Ammon's horn (tissue), 1 donor: ENCODE data around the gene GPR146.
A peak's percentile ranks its signal among the peaks of the same experiment; 100 is the strongest.

ENCODE experiments used
- DNase-seq: peaks from one replicate; pipeline ENCODE4 v3.0.0-alpha.2; 2016; ENCODE audit warnings: low spot score

GPR146 gene

DNA sequence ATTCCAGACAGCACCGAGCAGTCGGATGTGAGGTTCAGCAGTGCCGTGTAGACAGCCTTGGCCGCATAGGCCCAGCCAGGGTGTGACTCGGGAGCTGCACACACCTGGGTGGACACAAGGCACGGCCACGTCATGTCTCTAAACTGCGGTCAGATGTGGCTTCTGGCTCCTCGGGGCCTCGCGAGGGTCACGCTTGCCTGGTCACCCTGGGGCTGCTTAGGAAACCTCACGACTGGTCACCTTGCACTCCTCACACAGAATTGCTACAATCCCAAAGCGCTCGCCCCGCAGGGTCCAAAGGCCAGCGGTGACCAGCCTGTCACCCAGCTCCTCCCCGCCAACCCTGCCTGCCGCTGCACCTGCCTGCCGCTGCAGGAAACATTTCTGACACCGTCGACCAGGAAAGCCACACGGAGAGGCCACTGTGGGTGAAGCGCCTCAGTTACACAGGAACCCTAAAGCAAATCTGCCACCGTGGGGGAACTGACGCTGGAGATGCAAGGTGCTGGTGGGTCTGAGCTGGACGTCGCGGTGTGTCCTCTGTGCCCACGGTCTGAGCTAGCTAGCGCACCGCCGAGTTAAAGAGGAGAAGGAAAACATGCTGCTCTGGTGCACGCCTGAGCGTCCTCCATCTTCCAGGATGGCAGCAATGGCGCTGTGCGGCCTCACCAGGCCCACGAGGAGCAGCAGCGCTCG, 48.6 kb downstream of the GPR146 start:
- no peak for DNase-seq

GRCh38 chr7:1093502-1093843, 49.1 kb downstream of the GPR146 start:
- DNase-seq: no peak

- no peak for DNase-seq
These were observed 49.7 kb downstream of the GPR146 start for GRCh38 chr7:1093916-1094508.

GRCh38 chr7:1094870-1095269, 50.5 kb downstream of the GPR146 start:
- DNase-seq: no peak

DNA sequence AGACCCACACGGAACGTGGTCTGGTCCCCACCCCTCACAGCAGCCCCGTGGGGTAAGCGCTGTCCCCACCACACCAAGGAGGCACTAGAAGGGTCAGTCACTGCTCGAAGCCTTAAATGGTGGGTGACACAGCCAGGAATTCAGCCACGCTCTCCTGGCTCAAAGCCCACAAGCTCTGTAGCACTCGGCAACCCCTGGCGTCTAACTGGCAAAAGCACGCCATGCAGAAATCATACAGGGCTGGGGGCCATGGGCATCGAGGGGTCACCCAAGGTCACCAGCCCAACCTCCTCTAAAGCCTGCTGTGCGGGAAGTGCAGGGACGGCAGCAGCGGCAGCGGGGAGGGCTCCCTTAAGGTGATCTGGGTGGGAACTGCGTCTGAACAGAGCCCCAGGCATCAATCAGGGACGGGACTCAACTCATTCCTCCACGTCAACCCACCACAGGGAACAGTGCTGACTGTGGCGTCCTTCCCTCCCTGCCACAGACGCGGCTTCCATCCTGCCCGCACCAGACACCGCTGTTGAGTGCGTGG, 51.3 kb downstream of the GPR146 start:
- DNase-seq: no peak

- no peak for DNase-seq
These were observed 52.1 kb downstream of the GPR146 start for GRCh38 chr7:1096156-1097119.

GRCh38 chr7:1097120-1097504, 52.8 kb downstream of the GPR146 start:
- no peak for DNase-seq

GRCh38 chr7:1098243-1099153, 54.2 kb downstream of the GPR146 start:
- no peak for DNase-seq

- no peak for DNase-seq
These were observed 54.8 kb downstream of the GPR146 start for GRCh38 chr7:1099154-1099542.

GRCh38 chr7:1099637-1100036, 55.3 kb downstream of the GPR146 start:
- DNase-seq: no peak

- no peak for DNase-seq
These were observed 56.0 kb downstream of the GPR146 start for GRCh38 chr7:1100386-1100785.

DNA sequence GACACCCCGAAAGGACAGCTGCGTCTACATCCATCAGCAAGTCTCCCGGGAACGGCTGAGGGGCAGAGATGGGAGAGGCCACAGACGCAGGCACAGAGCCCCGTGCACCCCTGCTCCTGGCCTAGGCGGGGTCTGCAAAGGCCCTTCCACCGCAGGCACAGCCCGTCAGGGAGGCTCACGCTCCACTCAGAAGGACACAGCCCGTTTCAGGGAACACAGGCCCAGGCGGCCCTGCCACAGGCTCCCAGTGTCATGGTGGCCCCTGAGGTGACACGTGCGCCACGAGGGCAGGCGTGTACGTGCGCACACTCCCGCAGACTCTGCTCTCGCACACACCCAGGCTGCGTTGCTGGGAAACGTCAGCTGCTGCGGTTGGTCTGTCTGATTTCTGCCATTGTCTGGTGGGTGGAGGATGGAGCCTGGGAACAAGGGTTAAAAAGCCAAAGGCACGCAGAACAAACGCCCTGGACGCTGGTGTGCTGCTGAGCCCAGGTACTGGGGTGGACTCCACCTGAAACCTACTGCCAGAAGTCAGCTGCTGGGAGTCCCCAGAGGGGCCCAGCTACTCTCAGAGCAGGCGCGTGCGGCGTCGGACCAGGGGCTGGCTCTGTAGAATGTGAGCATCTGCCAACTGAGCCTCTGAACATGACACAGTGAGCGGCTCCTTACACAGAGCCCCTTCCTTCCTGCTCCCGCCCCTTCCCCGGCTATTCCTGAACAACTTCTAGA, 56.7 kb downstream of the GPR146 start:
- DNase-seq: no peak

GRCh38 chr7:1101563-1102431, 57.5 kb downstream of the GPR146 start:
- peak; percentile 35 for DNase-seq

- DNase-seq: no peak
These were observed 58.9 kb downstream of the GPR146 start for GRCh38 chr7:1103009-1103788.

DNA sequence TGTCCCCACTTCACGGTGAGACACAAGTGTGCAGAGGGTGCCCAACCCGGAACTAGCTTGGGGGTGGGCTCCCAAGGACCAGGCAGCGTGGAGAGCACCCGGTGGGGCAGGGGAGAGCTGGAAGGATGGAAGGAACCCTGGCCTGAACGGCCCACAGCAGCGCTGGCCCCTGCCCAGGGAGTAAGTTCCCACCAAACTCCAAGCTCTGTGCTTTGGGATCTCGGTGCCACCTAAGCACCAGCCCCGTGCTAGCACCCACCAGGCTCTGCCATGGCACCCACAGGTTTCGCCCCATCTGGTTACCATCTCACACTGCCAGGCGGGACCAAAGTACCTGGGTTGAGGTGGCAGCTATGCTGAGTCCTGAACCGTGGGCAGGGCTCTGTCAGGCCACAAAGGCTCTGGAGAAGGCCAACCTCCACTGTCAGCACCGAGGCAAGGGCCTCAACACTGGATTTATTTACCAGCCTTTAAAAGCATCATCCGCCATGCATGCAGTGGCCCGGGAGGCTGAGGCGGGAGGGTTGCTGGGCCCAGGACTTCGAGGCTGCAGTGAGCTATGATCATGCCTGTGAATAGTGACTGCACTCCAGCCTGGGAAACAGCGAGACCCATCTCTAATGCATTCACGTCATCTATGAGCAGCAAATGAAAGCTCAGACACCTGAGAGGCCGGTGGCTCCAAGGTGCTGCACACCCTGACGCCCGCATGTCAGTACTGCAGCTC, 59.6 kb downstream of the GPR146 start:
- DNase-seq: no peak

GRCh38 chr7:1104516-1105179, 60.3 kb downstream of the GPR146 start:
- DNase-seq: no peak

DNA sequence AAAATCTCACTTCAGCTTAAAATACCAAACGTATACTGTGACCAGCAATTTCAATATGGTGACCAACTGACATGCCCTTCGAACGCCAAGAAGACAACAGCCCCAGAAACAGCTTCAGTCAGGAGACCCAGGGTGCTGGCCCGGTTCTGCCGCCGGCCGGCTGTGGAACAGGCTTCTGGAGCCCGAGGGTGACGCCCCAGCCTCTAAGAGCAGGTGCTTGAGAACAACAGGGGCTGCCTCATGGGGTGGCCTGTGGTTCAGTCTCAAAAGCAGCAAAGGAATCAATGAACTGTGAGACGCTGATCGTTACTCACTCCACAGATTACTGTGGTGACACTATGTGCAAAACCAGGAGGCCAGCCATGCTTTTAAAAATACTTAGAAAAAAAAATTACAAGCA, 60.8 kb downstream of the GPR146 start:
- no peak for DNase-seq
